Spleen (tissue), 11 donors: ENCODE data around the gene FILIP1L. TPM values are rescaled to one million over a fixed set of nuclear protein-coding genes. Genes with fewer than 3 reads are reported as not detected.

Experiments
- DNase-seq: peaks from one replicate; pipeline ENCODE4 v3.0.0-alpha.2; 2020
- H3K27ac ChIP-seq, 8 donors: fragments of 200-600 bp; sonication (generic) in 7 of 8; 1 replicate in 4 of 8; 2 replicates in 4 of 8; pipeline versions ENCODE4 v1.5.0 to v1.8.0; 2016 to 2021; ENCODE audit warnings: inconsistent platforms in 4 of 8, mild to moderate bottlenecking in 4 of 8, moderate library complexity in 1 of 8
- H3K27me3 ChIP-seq, 7 donors: fragments of 200-600 bp; sonication (generic) in 6 of 7; replicated peaks in 1 of 7; 1 replicate in 4 of 7; 2 replicates in 3 of 7; pipeline versions ENCODE4 v1.5.0 to v1.8.0; 2016 to 2021; ENCODE audit warnings: inconsistent platforms in 3 of 7, mild to moderate bottlenecking in 1 of 7
- H3K36me3 ChIP-seq, 6 donors: fragments of 200-600 bp; sonication (generic) in 5 of 6; 1 replicate in 4 of 6; 2 replicates in 2 of 6; pipeline versions ENCODE4 v1.5.0 to v1.8.0; 2016 to 2021; ENCODE audit warnings: inconsistent platforms in 2 of 6
- H3K4me1 ChIP-seq, 6 donors: fragments of 200-600 bp; sonication (generic) in 5 of 6; 1 replicate in 3 of 6; 2 replicates in 3 of 6; pipeline versions ENCODE4 v1.5.0 to v1.8.0; 2016 to 2021; ENCODE audit warnings: inconsistent platforms in 3 of 6
- H3K4me3 ChIP-seq, 8 donors: fragments of 200-600 bp; sonication (generic) in 7 of 8; 1 replicate in 4 of 8; 2 replicates in 4 of 8; pipeline versions ENCODE4 v1.5.0 to v1.8.0; 2016 to 2021; ENCODE audit warnings: inconsistent platforms in 4 of 8, mild to moderate bottlenecking in 4 of 8, moderate library complexity in 2 of 8
- H3K9me3 ChIP-seq, 8 donors: fragments of 200-600 bp; sonication (generic) in 7 of 8; 1 replicate in 4 of 8; 2 replicates in 4 of 8; pipeline versions ENCODE4 v1.5.0 to v1.8.0; 2016 to 2021; ENCODE audit warnings: inconsistent platforms in 4 of 8
- CTCF ChIP-seq, 11 experiments: fragments of 200-600 bp in 7 of 11; fragments of 450-650 bp in 4 of 11; sonication (generic) in 4 of 11; IDR thresholded peaks in 8 of 11; conservative IDR thresholded peaks in 3 of 11; 1 replicate in 7 of 11; 2 replicates in 4 of 11; pipeline versions ENCODE4 v1.4.0 to v1.8.0; 2016 to 2021; ENCODE audit warnings: antibody characterized with exemption in 11 of 11, inconsistent platforms in 4 of 11, mild to moderate bottlenecking in 1 of 11
- POLR2A ChIP-seq, 3 donors: fragments of 450-650 bp; IDR thresholded peaks; one replicate each; pipeline ENCODE4 v1.5.1; 2017; ENCODE audit warnings: antibody characterized with exemption in 3 of 3, mild to moderate bottlenecking in 1 of 3
- POLR2AphosphoS5 ChIP-seq, 3 donors: sonication (generic); formaldehyde crosslinking; IDR thresholded peaks; one replicate each; pipeline ENCODE4 v1.5.1; 2017; ENCODE audit warnings: antibody characterized with exemption in 3 of 3
- WGBS, 5 donors: extraction: QIAGEN DNeasy Blood & Tissue Kit in 3 of 5; methylation state at CpG; one replicate each; pipeline versions ENCODE4 v1.1.5 to v1.1.7; 2013 to 2018; 5-methylcytosine and 5-hydroxymethylcytosine counted together
- intact Hi-C: fragments of 100-400 bp; cut with DNase I; formaldehyde crosslinking; loops from one replicate; pipeline ENCODE4 v1.15.0; 2023; ENCODE audit warnings: low total_unique reads
- polyA plus RNA-seq, 3 donors: library from polyadenylated mRNA; stranded (reverse); fragments of 200-250 nt; gene quantifications; one replicate each; pipeline ENCODE4 v1.2.1, GENCODE V29; 2013
- total RNA-seq, 7 donors: library from RNA; depleted of rRNA in 3 of 7; stranded (reverse); fragments of >200 nt in 3 of 7; fragmentation: NEBNext Ultra II Directional in 4 of 7; extraction: Animal tissue kit (Norgen Biotek cat#: 25700) in 4 of 7; gene quantifications; one replicate each; pipeline versions ENCODE4 v1.1.0 to v1.2.1, GENCODE V29; 2016 to 2021
- donor health status: healthy with polysubstance abuse.
- donor health status: DM: no; HTN: no; CAD: no; lungs with moderate emphysema.
- donor health status: DM: no; HTN: no; CAD: no.
- donor health status: Bipolar disorder and iron deficiency.
- donor health status: healthy.
- donor health status: DM: no; HTN: no; CAD: no.
- donor health status: DM: yes; HTN: yes; CAD: no.

The FILIP1L gene
- total and polyA plus RNA-seq, 10 donors: 11.1 to 47.7 (median 30.9) TPM

GRCh38 chr3:99960941-99961340 is 153.4 kb downstream of the FILIP1L start:
- Histone ChIP-seq H3K27me3 (no peaks in the 10 kb centered on the region), H3K4me1 (no peaks in the 10 kb centered on the region), H3K36me3 (no peaks in the 10 kb centered on the region), H3K9me3 (no peaks in the 10 kb centered on the region), H3K27ac (no peak overlapping the region), H3K4me3 (no peak overlapping the region)
- intact Hi-C loops: no loop called here
- WGBS, 5 donors: 64 to 84% (median 82%) methylated on average over 7 of the region's 7 CpGs
- DNase-seq: no peak
- no peak for TF ChIP-seq POLR2AphosphoS5 (IDR thresholded peaks at IDR 0.05)
- no peak for TF ChIP-seq CTCF (IDR thresholded peaks at IDR 0.05 in 8 of 11, conservative IDR thresholded peaks at IDR 0.05 in 3 of 11)
- no peak for TF ChIP-seq POLR2A (IDR thresholded peaks at IDR 0.05)

- TF ChIP-seq POLR2A (IDR thresholded peaks at IDR 0.05): no peak
- TF ChIP-seq CTCF (IDR thresholded peaks at IDR 0.05 in 8 of 11, conservative IDR thresholded peaks at IDR 0.05 in 3 of 11): no peak
- TF ChIP-seq POLR2AphosphoS5 (IDR thresholded peaks at IDR 0.05): no peak
- WGBS, 5 donors: 72 to 77% (median 76%) methylated on average over 5 of the region's 5 CpGs
- Histone ChIP-seq H3K4me3 (no peak overlapping the region), H3K4me1 (no peaks in the 10 kb centered on the region), H3K27me3 (no peaks in the 10 kb centered on the region), H3K9me3 (no peaks in the 10 kb centered on the region), H3K27ac (no peak overlapping the region), H3K36me3 (no peaks in the 10 kb centered on the region)
- intact Hi-C loops: no loop called here
- no peak for DNase-seq
Measured at GRCh38 chr3:99960123-99960878, 154.0 kb downstream of the FILIP1L start.

- no peak overlapping the region for H3K4me3 ChIP-seq
- intact Hi-C loops: no loop called here
- no peaks in the 10 kb centered on the region for H3K4me1 ChIP-seq
- no peaks in the 10 kb centered on the region for H3K36me3 ChIP-seq
- H3K27ac ChIP-seq: no peak overlapping the region
- TF ChIP-seq POLR2AphosphoS5 (IDR thresholded peaks at IDR 0.05) (no peak), POLR2A (IDR thresholded peaks at IDR 0.05) (no peak), CTCF (IDR thresholded peaks at IDR 0.05 in 8 of 11, conservative IDR thresholded peaks at IDR 0.05 in 3 of 11) (no peak)
- no peaks in the 10 kb centered on the region for H3K27me3 ChIP-seq
- DNase-seq: no peak
- no peaks in the 10 kb centered on the region for H3K9me3 ChIP-seq
- WGBS, 5 donors: 79 to 95% (median 93%) methylated on average over 3 of the region's 3 CpGs
Measured at GRCh38 chr3:99958222-99958912, 155.9 kb downstream of the FILIP1L start.

GRCh38 chr3:99957151-99957796 is 157.0 kb downstream of the FILIP1L start:
- Histone ChIP-seq H3K4me1 (no peaks in the 10 kb centered on the region), H3K27me3 (no peaks in the 10 kb centered on the region), H3K27ac (no peak overlapping the region), H3K36me3 (no peaks in the 10 kb centered on the region), H3K4me3 (no peak overlapping the region), H3K9me3 (no peaks in the 10 kb centered on the region)
- TF ChIP-seq POLR2AphosphoS5 (IDR thresholded peaks at IDR 0.05): no peak
- no peak for TF ChIP-seq CTCF (IDR thresholded peaks at IDR 0.05 in 8 of 11, conservative IDR thresholded peaks at IDR 0.05 in 3 of 11)
- no peak for TF ChIP-seq POLR2A (IDR thresholded peaks at IDR 0.05)
- intact Hi-C loops: no loop called here
- DNase-seq: no peak
- 77 to 86% (median 83%) methylated on average over 4 of the region's 4 CpGs for WGBS, 5 donors
